Dedifferentiated amniotic fluid mesenchymal stem cell (primary cell): ENCODE results near the gene STK24.
"Not testable (repeated sequence)": the region's sequence is repeated elsewhere in the genome, so short reads cannot be mapped to it uniquely, and the experiment has no call there.

ENCODE experiments used
- DNase-seq: peaks from one replicate; pipeline ENCODE4 v3.0.0-alpha.2; 2016; ENCODE audit errors: extremely low spot score

STK24 gene

GRCh38 chr13:98434060-98434459, 142.8 kb downstream of the STK24 start:
- no peak for DNase-seq

GRCh38 chr13:98433654-98434053, 143.3 kb downstream of the STK24 start:
- DNase-seq, result no peak

- DNase-seq, result no peak
Measured at GRCh38 chr13:98432638-98433037, 144.3 kb downstream of the STK24 start.

- no peak for DNase-seq
Measured at GRCh38 chr13:98429977-98430736, 146.8 kb downstream of the STK24 start.

- no peak for DNase-seq
Measured at GRCh38 chr13:98429531-98429930, 147.4 kb downstream of the STK24 start.

GRCh38 chr13:98429081-98429480, 147.8 kb downstream of the STK24 start:
- DNase-seq, result no peak

GRCh38 chr13:98428256-98428966, 148.5 kb downstream of the STK24 start:
- no peak for DNase-seq

- no peak for DNase-seq
Measured at GRCh38 chr13:98427331-98427995, 149.4 kb downstream of the STK24 start.

- no peak for DNase-seq
Measured at GRCh38 chr13:98423417-98423816, 153.5 kb downstream of the STK24 start.

GRCh38 chr13:98422046-98422445, 154.9 kb downstream of the STK24 start:
- no peak for DNase-seq

- DNase-seq, result no peak
Measured at GRCh38 chr13:98420554-98421175, 156.2 kb downstream of the STK24 start.

GRCh38 chr13:98419786-98420553, 156.9 kb downstream of the STK24 start:
- DNase-seq, result no peak

- no peak for DNase-seq
Measured at GRCh38 chr13:98416408-98416807, 160.5 kb downstream of the STK24 start.

GRCh38 chr13:98415326-98416070, 161.4 kb downstream of the STK24 start:
- no peak for DNase-seq

- no peak for DNase-seq
Measured at GRCh38 chr13:98413796-98414195, 163.1 kb downstream of the STK24 start.

GRCh38 chr13:98413278-98413677, 163.6 kb downstream of the STK24 start:
- DNase-seq, result not testable (repeated sequence)

GRCh38 chr13:98411617-98412265, 165.2 kb downstream of the STK24 start:
- no peak for DNase-seq

- DNase-seq, result no peak
Measured at GRCh38 chr13:98411013-98411412, 165.9 kb downstream of the STK24 start.

GRCh38 chr13:98410612-98411011, 166.3 kb downstream of the STK24 start:
- no peak for DNase-seq

GRCh38 chr13:98409281-98409680, 167.6 kb downstream of the STK24 start:
- no peak for DNase-seq
